ENCODE data around the gene ARHGEF12. TPM values are rescaled to one million over a fixed set of nuclear protein-coding genes. Genes with fewer than 3 reads are reported as not detected.

The ARHGEF12 gene
- total and polyA plus RNA-seq, 4 donors = 19.0 to 243 (median 55.6) TPM

GRCh38 chr11:120308081-120308480, 28.1 kb upstream of the ARHGEF12 start:
- H3K9me3 ChIP-seq (ENCODE audit: control insufficient read depth in 4 of 4, insufficient read depth in 3 of 4, low read length in 3 of 4) = no peaks in the 10 kb centered on the region
- no peaks in the 10 kb centered on the region for H3K27me3 ChIP-seq (ENCODE audit: control insufficient read depth in 3 of 3, insufficient read depth in 3 of 3, low read length in 2 of 3)
- no peak overlapping the region for H3K4me3 ChIP-seq
- no peak overlapping the region for H3K27ac ChIP-seq (ENCODE audit: low read depth in 1 of 2, low read length in 1 of 2)
- WGBS, 2 donors = 90 to 93% methylated on average over 7 of the region's 7 CpGs
- no peak for DNase-seq
- no peaks in the 10 kb centered on the region for H3K36me3 ChIP-seq (ENCODE audit: control insufficient read depth in 4 of 4, insufficient read depth in 4 of 4, low read length in 4 of 4)
- no peaks in the 10 kb centered on the region for H3K4me1 ChIP-seq (ENCODE audit: control insufficient read depth in 5 of 5, insufficient read depth in 5 of 5, low read length in 5 of 5)
- ATAC-seq (ENCODE audit: insufficient read depth, low FRiP score) = no peak
- H3K9ac ChIP-seq (ENCODE audit: insufficient read depth in 1 of 2, low read length in 2 of 2) = no peak overlapping the region
- TF ChIP-seq CTCF (IDR thresholded peaks at IDR 0.05; ENCODE audit: control extremely low read depth, extremely low read depth) = no peak

GRCh38 chr11:120310870-120311269, 25.3 kb upstream of the ARHGEF12 start:
- Histone ChIP-seq H3K9me3 (ENCODE audit: control insufficient read depth in 4 of 4, insufficient read depth in 3 of 4, low read length in 3 of 4) (no peaks in the 10 kb centered on the region), H3K27ac (ENCODE audit: low read depth in 1 of 2, low read length in 1 of 2) (no peak overlapping the region), H3K4me1 (ENCODE audit: control insufficient read depth in 5 of 5, insufficient read depth in 5 of 5, low read length in 5 of 5) (peaks cover 0 to 8% (median 0%) of the 10 kb centered on the region in 5 donors), H3K27me3 (ENCODE audit: control insufficient read depth in 3 of 3, insufficient read depth in 3 of 3, low read length in 2 of 3) (no peaks in the 10 kb centered on the region), H3K9ac (ENCODE audit: insufficient read depth in 1 of 2, low read length in 2 of 2) (no peak overlapping the region), H3K4me3 (no peak overlapping the region), H3K36me3 (ENCODE audit: control insufficient read depth in 4 of 4, insufficient read depth in 4 of 4, low read length in 4 of 4) (no peaks in the 10 kb centered on the region)
- no peak for TF ChIP-seq CTCF (IDR thresholded peaks at IDR 0.05; ENCODE audit: control extremely low read depth, extremely low read depth)
- WGBS, 2 donors = 62 to 84% methylated on average over 3 of the region's 3 CpGs
- ATAC-seq (ENCODE audit: insufficient read depth, low FRiP score) (no peak), DNase-seq (no peak)

- Histone ChIP-seq H3K27me3 (ENCODE audit: control insufficient read depth in 3 of 3, insufficient read depth in 3 of 3, low read length in 2 of 3) (no peaks in the 10 kb centered on the region), H3K9me3 (ENCODE audit: control insufficient read depth in 4 of 4, insufficient read depth in 3 of 4, low read length in 3 of 4) (no peaks in the 10 kb centered on the region), H3K4me3 (no peak overlapping the region), H3K4me1 (ENCODE audit: control insufficient read depth in 5 of 5, insufficient read depth in 5 of 5, low read length in 5 of 5) (peaks cover 0 to 20% (median 6%) of the 10 kb centered on the region in 5 donors), H3K36me3 (ENCODE audit: control insufficient read depth in 4 of 4, insufficient read depth in 4 of 4, low read length in 4 of 4) (no peaks in the 10 kb centered on the region), H3K27ac (ENCODE audit: low read depth in 1 of 2, low read length in 1 of 2) (no peak overlapping the region), H3K9ac (ENCODE audit: insufficient read depth in 1 of 2, low read length in 2 of 2) (no peak overlapping the region)
- 73 to 86% methylated on average over 3 of the region's 3 CpGs for WGBS, 2 donors
- DNase-seq (no peak), ATAC-seq (ENCODE audit: insufficient read depth, low FRiP score) (no peak)
- no peak for TF ChIP-seq CTCF (IDR thresholded peaks at IDR 0.05; ENCODE audit: control extremely low read depth, extremely low read depth)
Observed at GRCh38 chr11:120314861-120315260, 21.4 kb upstream of the ARHGEF12 start.

All from lung (tissue), 12 donors.